ENCODE results near the gene FDPS.
"Not testable (repeated sequence)": the region's sequence is repeated elsewhere in the genome, so short reads cannot be mapped to it uniquely, and the experiment has no call there.

FDPS gene

DNA sequence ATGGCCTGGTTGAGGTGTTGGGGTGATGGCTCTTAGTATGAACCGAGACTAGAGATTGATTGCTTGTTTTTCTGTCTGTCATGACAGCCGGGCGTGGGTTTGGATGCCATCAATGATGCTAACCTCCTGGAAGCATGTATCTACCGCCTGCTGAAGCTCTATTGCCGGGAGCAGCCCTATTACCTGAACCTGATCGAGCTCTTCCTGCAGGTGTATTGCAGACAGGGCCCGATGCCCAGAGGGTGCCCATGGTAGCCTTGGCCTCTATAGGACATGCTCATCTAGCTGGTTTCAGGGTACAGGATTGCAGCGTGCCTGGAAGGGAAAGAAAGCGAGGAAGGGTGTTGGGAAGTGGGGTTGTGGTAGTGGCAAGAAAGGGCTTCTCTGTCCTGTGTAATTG, 9.4 kb downstream of the FDPS start:
- in situ Hi-C loops (cut with MboI; ENCODE audit: low sequenced_read_pairs): no loop called here

DNA sequence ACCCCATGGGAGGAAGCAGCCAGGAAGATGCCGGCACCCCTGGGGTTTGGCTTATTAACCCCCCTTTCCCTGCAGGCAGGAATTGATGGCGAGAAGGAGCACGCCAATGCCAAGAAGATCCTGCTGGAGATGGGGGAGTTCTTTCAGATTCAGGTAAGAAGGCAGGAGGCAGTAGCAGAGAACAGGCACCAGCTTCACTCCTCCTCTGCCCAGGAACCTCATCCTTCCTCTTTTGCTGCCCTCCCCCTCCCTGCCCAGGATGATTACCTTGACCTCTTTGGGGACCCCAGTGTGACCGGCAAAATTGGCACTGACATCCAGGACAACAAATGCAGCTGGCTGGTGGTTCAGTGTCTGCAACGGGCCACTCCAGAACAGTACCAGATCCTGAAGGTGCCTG, 10.9 kb downstream of the FDPS start:
- in situ Hi-C loops (cut with MboI; ENCODE audit: low sequenced_read_pairs): no loop called here

DNA sequence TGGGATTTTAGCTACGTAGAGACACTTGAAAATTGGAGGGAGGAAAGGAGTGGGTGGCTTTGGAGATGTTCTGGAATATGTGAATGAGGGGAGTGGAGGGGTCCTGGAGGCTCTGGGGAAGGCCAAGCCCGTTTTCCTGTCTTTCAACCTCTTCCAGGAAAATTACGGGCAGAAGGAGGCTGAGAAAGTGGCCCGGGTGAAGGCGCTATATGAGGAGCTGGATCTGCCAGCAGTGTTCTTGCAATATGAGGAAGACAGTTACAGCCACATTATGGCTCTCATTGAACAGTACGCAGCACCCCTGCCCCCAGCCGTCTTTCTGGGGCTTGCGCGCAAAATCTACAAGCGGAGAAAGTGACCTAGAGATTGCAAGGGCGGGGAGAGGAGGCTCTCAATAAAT, 11.6 kb downstream of the FDPS start:
- in situ Hi-C loops (cut with MboI; ENCODE audit: low sequenced_read_pairs): no loop called here

DNA sequence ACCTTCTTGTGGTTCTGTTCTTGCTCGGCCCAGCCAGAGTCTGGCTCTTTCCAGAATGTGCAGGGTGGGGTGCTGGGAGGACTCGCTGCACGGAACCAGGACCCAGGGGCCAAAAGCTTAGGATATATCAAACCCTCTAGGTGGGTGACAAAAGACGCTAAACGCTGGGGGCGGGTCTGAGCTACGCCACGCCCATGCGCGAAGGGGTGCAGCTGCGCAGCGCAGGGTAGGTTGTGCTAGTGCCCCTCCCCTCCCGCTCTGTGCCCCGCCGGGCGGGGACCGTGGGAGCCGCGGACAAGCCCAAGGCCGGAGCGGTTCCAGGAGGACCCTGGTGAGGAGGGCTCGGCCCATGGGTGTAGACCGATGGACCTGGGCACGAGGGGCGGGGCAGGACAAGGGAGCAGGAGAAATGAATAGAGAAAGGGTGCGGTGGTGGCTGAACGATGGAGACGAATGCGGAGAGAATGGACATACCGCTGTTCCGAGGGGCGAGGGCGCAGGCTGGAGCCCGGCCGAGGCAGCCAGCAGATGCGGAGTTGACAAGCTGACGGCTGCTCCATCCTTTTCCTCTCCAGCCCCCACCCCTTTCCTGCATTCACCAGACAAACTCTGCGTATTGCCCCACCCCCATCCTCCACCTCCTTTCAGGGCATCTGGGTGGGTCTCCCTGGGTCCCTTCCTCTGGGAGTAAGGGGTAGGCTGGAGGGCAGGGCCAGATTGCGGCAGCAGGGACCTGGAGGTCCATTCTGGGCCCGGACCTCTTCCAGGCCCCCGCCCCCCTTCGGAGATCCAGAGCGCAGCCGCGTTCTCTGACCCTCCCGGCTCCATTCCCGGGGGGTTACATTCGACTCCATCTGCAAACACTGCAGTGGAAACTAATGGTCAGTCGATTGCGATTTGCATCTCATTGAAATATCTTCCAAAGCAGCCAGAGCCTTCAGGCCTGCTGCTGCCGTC, 12.3 kb downstream of the FDPS start, which contains the start of gene RUSC1:
Gene RUSC1, plus strand, starts transcription at position 234 of the 957 bp plus-strand sequence. CDS start 880 bp downstream, outside the sequence.
- in situ Hi-C loops (cut with MboI; ENCODE audit: low sequenced_read_pairs): no loop called here

DNA sequence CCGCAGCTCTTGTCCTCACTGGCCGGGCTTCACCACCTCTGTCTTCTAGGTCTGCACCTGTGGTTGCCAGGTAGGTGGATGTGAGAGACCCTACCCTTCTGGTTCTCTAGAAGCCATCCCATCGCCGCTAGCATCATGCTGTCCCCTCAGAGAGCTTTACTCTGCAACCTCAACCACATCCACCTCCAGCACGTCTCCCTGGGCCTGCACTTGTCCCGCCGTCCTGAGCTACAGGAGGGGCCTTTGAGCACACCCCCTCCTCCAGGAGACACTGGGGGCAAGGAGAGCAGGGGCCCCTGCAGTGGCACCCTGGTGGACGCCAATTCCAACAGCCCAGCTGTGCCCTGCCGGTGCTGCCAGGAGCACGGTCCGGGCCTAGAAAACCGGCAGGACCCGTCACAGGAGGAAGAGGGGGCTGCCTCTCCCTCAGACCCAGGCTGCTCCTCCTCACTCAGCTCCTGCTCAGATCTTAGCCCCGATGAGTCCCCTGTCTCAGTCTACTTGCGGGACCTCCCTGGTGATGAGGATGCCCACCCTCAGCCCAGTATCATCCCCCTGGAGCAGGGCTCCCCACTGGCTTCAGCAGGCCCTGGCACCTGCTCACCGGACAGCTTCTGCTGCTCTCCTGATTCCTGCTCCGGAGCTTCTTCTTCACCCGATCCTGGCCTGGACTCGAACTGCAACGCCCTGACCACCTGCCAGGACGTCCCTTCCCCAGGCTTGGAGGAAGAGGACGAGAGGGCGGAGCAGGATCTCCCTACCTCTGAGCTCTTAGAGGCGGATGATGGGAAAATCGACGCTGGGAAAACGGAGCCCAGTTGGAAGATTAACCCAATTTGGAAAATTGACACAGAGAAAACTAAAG, 13.2 kb downstream of the FDPS start:
- in situ Hi-C loops (cut with MboI; ENCODE audit: low sequenced_read_pairs): no loop called here

DNA sequence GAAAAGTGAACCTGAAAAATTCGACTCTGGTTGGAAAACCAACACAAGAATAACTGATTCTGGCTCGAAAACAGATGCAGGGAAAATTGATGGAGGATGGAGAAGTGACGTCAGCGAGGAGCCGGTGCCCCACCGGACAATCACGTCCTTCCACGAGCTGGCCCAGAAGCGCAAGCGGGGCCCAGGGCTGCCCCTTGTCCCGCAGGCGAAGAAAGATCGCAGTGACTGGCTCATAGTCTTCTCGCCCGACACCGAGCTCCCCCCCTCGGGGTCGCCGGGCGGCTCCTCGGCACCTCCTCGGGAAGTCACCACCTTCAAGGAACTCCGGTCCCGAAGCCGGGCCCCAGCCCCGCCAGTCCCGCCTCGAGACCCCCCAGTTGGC, 13.9 kb downstream of the FDPS start:
- in situ Hi-C loops (cut with MboI; ENCODE audit: low sequenced_read_pairs): no loop called here

DNA sequence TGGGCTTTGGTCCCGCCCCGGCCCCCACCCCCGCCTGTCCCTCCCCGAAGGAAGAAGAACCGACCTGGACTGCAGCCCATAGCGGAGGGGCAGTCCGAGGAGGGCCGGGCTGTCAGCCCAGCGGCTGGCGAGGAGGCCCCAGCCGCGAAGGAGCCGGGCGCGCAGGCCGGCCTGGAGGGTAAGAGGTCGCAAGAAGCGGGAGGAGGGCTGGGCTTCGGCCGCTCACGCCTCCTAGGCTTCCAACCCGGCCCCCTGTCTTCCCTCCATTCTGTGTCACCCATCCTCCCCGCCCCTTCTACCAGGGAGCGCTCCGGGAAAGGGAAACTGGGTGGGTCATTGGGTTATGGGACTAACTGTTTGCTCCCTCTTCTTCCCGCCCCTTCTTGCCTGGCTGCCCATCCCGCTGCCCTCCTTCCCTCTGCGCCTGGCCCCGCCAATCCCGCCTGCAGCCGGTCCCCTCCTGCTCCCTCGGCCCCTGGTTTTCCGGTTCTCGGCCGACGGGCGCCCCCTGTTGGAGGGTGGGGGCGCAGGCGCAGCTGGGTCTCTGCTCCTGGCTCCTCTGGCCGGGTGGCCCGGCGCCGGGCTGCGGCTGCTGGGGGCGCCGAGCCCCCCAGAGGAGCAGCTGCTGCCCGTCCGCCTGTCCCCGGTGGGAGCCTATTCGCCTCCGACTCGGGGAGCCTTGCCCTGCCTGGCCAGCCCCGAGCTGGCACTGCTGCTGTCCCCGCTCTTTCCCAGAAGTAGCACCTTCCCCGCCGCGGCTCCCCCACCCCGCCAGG, 14.5 kb downstream of the FDPS start:
- in situ Hi-C loops (cut with MboI; ENCODE audit: low sequenced_read_pairs): no loop called here

DNA sequence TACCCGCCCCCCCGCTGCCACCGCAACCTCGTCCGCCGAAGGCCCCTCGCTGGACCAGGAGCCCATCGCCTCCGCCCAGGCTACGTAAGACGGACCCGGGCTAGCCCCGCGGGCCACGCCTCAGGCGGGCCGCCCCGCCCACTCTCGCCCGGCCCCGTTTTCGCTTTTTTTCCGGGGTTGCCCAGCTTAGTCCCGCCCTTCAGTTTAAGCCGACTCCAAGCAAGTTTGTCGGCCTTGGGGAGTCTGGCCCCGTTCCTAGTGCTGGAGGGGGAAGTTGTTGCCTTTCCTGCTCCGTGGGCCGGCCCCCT, 15.0 kb downstream of the FDPS start:
- in situ Hi-C loops (cut with MboI; ENCODE audit: low sequenced_read_pairs): no loop called here

DNA sequence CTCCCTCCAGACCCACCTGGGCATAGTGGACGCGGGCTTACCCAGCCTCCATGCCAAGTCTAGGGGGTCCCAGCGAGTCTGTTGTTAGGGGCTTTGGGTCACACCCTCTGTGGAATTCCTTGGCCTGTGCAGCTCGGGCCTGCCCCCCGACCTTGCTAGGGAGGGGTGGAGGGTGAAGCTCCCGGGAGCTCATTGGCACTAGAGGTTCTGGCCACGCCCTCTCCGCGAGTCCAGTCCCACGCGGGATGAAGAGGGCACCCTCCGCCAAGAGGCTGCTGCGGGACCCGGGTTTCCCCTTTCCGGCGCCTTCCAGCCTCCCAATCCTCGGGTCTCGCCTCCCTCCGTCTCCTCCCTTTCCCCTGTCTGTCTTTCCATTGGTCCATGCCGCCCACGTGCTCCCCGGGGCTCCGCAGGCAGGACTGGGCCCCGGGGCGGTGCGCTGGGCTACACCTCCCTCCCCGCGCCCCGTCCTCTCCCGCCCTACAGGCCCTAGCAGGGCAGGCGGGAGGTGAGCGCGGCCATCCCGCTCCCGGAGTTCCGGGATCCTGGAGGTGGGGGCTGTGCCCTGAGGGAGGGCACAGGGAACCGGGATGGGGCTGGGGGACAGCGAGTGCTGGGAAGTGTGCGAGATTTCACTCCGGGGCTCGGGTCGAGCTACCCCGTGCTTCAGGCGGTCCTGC, 15.5 kb downstream of the FDPS start:
- in situ Hi-C loops (cut with MboI; ENCODE audit: low sequenced_read_pairs): no loop called here

DNA sequence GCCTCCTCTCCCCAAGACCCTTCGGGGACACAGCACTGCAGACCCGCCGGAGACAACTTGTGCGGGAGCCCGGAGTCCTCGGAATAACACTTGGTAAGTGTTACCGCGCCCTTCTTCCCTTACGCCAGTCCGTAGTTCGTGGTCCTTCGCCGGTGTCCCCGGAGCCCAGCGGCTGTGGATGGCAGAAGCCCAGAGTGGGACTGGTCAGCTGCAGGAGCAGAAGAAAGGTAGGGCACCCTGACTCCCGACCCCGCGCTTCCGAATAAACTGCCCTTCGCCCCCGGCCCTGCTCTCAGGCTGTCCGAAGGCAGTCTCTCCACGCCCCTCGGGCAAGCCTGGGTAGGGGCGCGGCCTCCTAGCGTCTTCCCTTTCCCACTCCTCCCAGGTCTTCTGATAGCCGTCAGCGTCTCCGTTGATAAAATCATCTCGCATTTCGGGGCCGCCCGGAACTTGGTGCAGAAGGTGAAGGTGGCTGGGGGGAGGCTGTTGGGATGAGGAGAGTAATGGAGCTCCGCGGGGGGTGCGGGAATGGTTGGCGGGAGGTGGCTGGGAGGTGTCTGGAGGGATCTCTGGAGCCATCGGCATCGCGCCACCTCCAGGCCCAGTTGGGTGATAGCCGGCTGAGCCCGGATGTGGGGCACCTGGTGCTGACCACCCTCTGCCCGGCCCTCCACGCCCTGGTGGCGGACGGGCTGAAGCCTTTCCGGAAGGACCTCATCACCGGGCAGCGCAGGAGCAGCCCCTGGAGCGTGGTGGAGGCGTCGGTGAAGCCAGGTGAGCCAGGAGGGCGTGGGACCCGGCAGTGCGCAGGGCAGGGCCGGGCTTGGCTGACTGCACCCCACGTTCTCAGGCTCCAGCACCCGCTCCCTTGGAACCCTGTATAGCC, 16.3 kb downstream of the FDPS start:
- in situ Hi-C loops (cut with MboI; ENCODE audit: low sequenced_read_pairs): no loop called here

DNA sequence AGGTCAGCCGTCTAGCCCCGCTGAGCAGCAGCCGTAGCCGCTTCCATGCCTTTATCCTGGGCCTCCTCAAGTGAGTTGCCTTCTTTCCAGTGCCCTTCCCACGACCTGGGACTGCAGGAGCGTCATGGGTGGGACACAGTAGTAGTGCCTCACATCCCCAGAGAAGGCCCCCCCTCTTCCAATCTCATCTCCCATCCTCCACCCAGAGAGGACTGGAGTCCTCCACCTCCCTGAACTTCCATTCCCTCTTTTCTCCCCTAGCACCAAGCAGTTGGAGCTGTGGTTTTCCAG, 16.9 kb downstream of the FDPS start:
- in situ Hi-C loops (cut with MboI; ENCODE audit: low sequenced_read_pairs): no loop called here

DNA sequence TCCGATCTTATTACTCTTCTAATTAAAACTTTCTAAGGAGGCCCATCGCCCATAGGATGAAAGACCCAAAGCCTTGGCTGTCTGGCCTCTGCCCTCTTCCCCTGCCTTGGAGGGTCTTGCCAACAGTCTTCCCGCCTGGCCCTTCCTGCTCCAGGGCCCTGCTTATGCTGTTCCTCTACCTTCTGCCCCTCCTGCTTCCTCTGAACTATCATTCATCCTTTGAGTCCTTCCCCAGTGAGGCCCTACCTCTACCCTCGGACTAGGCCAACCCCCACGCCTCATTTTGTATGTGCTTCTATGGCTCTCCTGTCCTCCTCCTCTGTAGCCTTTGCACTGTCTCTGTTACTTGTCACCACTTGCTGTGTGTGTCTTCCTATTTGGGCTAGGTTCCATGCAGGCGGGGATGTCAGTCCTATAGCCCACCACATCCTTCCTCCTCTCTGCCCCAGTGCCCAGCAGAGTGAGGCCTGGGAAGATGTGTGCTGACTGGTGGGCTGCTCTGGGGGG, 17.4 kb downstream of the FDPS start:
- in situ Hi-C loops (cut with MboI; ENCODE audit: low sequenced_read_pairs): no loop called here

DNA sequence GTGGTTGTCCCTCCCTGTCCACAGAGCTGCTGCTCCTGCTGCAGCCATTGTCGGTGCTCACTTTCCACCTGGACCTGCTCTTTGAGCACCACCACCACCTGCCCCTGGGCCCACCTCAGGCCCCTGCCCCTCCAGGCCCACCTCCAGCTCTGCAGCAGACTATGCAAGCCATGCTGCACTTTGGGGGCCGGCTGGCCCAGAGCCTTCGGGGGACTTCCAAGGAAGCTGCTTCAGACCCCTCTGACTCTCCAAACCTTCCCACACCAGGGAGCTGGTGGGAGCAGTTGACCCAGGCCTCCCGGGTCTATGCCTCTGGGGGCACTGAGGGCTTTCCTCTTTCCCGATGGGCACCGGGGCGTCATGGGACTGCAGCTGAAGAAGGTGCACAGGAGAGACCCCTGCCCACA, 18.0 kb downstream of the FDPS start:
- in situ Hi-C loops (cut with MboI; ENCODE audit: low sequenced_read_pairs): no loop called here

DNA sequence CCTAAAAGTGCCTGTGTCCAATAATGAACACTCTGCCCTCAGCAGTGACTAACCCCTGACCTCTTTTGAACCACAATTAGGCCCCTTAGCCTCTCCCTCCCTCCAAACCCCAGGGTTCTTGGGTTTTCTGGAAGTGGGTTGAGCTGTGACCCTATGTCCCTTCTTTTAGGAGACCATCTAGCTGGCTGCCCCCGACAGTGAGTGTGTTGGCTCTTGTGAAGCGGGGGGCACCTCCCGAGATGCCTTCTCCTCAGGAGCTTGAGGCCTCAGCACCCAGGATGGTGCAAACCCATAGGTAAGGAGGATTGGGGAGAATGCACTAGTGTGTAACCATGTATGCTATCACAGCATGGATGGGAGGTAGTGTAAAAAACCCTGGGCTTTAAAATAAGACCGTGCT, 19.3 kb downstream of the FDPS start:
- in situ Hi-C loops (cut with MboI; ENCODE audit: low sequenced_read_pairs): no loop called here

DNA sequence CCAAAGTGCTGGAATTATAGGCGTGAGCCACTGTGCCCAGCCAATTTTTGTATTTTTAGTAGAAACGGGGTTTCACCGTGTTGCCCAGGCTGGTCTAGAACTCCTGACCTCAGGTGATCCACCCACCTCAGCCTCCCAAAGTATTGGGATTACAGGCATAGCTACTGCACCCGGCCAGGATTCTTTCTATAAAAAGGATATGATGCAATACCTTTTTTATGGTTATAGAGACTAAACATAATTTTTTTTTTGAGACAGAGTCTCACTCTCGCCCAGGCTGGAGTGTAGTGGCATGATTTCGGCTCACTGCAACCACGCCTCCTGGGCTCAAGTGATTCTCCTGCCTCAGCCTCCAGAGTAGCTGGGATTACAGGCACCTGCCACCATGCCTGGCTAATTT, 20.2 kb downstream of the FDPS start:
- in situ Hi-C loops (cut with MboI; ENCODE audit: low sequenced_read_pairs): not testable (repeated sequence)

DNA sequence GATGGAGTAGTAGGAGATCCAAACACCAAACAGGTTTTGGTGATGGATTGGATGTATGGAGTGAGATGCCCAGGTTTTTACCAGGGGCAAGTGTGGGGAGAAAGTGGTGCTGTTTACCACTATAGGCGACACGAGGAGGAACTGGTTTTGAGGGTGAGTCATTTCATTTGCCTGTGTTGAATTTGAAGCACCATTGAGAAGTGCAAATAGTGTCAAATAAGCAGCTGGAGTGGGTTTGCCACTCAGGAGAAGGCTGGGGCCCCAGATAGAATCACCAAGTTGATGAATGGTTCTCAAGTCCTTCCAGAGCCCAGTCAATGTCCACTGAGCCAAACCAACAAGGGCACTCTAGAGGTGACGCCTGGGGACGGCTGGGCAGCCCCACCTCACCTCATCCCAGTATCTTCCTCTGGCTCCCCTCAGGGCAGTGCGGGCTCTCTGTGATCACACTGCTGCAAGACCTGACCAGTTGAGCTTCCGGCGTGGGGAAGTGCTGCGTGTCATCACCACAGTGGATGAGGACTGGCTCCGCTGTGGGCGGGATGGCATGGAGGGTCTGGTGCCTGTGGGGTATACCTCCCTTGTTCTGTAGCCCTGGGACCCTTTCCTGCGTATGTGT, 21.4 kb downstream of the FDPS start:
- in situ Hi-C loops (cut with MboI; ENCODE audit: low sequenced_read_pairs): no loop called here

DNA sequence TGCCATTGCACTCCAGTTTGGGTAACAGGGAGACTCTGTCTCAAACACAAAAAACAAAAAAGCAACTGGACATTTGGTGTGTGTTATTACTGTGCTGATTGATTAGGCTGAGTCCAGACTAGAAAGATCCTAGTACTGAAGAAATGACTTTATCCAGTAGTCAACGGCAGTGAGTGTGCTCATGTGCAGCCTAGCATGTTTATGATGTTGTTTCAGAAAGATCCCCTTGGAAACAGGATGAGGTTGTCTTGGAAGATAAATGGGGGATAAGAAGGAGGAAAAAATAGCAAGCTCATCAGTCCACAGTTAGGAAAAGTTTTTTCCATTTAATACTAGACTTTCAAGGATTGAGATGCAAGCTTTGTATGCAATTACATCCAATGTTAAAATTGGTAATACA, 26.3 kb downstream of the FDPS start:
- in situ Hi-C loops (cut with MboI; ENCODE audit: low sequenced_read_pairs): no loop called here

DNA sequence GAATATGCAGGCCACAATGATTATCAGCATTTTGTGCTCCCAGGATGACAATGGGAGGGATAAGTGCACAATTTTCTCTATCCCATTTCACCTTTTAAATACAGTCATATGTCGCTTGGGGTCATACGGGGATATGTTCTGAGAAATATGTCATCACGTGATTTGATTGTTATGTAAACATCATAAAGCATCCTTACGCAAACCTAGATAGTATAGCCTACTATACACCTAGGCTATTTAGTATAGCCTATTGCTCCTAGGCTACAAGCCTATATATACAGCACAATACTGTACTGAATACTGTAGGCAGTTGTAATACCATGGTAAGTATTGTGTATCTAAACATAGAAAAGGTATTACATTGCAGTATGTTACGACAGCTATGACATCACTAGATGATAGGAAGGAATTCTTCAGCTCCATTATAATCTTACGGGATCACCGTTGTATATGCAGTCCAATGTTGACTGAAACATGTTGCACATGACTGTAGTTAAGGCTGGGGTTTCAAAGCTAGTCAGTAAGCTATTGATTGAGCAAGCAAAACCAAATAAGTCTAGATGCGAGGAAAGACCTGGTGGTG, 30.9 kb downstream of the FDPS start:
- in situ Hi-C loops (cut with MboI; ENCODE audit: low sequenced_read_pairs): no loop called here

DNA sequence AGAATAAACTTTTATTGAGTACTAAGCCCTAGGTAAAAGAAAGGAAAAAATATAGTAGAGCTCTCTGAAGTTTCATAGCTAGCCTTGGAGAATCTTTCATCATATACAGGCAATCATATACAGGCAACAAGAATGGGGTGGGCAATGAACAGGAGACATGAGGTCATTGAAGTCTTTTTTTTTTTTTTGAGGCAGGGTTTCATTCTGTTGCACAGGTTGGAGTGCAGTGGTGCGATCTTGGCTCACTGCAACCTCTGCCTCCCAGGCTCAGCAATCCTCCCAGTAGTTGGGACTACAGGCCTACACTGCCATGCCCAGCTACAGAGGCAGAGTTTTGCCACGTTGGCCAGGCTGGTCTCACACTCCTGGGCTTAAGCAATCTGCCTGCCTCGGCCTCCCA, 34.2 kb downstream of the FDPS start:
- in situ Hi-C loops (cut with MboI; ENCODE audit: low sequenced_read_pairs): no loop called here
